Measurements from ENCODE around the gene MYB.

DNA sequence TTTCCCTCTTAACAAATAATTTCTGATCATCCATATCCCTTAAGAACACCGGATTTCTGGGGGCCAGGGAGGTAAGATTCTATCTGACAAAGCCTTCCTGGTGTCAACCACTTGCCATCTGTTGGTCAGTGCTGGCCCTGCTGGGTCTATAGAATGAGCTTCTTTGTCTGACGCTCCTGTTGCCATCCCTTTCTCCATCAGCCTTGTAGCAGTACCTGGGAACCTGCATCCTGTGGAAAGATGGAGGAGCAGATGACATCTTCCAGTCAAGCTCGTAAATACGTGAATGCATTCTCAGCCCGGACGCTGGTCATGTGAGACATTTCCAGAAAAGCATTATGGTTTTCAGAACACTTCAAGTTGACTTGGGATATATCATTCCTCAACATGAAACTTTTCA lies 36.6 kb downstream of the MYB start:
- no peak for TF ChIP-seq CTCF (conservative IDR thresholded peaks at IDR 0.05; ENCODE audit: low read depth, low read length)
- TF ChIP-seq MAFK (IDR thresholded peaks at IDR 0.05; ENCODE audit: low read depth, low read length), result no peak
- no peak for TF ChIP-seq POLR2A (IDR thresholded peaks at IDR 0.05; ENCODE audit: low read depth, low read length)
- TF ChIP-seq RFX5 (IDR thresholded peaks at IDR 0.05; ENCODE audit: low read depth, low read length), result no peak
- TF ChIP-seq MXI1 (IDR thresholded peaks at IDR 0.05; ENCODE audit: borderline replicate concordance, low read depth, low read length), result no peak
- TF ChIP-seq ELK1 (IDR thresholded peaks at IDR 0.05; ENCODE audit: borderline replicate concordance, low read depth, low read length), result no peak
- no peak for TF ChIP-seq SMC3 (IDR thresholded peaks at IDR 0.05; ENCODE audit: low read depth, low read length)
- TF ChIP-seq CHD1 (IDR thresholded peaks at IDR 0.05; ENCODE audit: low read depth, low read length), result no peak

Data from IMR-90 (cell line).